GM10266 (cell line): ENCODE data around the gene RWDD3.

Source experiments
- DNase-seq: peaks from one replicate; pipeline ENCODE4 v3.0.0; 2012; ENCODE audit errors: extremely low spot score
- TF ChIP-seq, protein P1 (sequence below): IDR thresholded peaks from 2 replicates; pipeline ENCODE4 v1.5.1; 2012; ENCODE audit warnings: mild to moderate bottlenecking, low read depth; ENCODE audit not compliant: control insufficient read depth, insufficient read depth; ENCODE audit errors: missing control alignments

RWDD3 gene

DNA sequence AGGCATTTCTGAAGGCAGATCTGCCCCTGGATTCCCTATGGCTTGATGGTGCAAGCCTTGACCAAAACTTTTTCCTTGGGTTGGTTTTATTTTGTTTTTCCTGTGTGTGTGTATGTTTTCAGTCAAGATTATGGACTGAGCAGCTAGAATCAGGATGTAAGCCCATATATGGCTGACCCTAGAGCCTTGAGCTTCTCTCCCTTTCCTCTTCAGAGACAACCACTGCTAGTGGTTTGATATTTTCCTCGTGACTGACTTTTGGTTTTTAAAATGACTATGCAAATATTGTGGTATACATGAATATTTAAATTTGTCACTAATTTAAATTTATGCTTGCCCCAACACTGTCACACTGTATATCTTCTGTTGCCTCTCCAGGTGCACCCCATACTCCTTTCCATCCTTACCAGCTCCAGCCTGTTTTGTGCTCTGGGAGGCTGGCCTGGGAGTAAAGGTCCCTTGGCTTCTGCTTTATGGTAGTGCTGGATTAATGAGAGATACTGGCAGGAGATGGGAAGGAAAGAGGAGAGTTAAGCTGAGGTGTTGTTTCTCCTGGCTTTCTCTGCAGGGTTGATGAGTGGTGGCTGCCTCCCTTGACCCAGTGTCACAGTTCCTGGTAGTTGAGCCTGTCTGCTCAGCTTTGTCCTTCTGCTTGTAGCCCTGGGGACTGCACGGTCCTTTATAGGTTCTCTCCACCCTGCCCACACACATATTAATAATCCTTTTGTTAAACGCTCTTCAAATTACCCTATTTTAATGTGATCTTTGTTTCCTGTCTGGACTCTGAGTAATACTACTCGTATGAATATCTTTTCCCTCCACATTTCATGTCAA lies 44.4 kb downstream of the RWDD3 start:
- DNase-seq = no peak
- TF ChIP-seq, protein P1, sequence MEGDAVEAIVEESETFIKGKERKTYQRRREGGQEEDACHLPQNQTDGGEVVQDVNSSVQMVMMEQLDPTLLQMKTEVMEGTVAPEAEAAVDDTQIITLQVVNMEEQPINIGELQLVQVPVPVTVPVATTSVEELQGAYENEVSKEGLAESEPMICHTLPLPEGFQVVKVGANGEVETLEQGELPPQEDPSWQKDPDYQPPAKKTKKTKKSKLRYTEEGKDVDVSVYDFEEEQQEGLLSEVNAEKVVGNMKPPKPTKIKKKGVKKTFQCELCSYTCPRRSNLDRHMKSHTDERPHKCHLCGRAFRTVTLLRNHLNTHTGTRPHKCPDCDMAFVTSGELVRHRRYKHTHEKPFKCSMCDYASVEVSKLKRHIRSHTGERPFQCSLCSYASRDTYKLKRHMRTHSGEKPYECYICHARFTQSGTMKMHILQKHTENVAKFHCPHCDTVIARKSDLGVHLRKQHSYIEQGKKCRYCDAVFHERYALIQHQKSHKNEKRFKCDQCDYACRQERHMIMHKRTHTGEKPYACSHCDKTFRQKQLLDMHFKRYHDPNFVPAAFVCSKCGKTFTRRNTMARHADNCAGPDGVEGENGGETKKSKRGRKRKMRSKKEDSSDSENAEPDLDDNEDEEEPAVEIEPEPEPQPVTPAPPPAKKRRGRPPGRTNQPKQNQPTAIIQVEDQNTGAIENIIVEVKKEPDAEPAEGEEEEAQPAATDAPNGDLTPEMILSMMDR = no peak

DNA sequence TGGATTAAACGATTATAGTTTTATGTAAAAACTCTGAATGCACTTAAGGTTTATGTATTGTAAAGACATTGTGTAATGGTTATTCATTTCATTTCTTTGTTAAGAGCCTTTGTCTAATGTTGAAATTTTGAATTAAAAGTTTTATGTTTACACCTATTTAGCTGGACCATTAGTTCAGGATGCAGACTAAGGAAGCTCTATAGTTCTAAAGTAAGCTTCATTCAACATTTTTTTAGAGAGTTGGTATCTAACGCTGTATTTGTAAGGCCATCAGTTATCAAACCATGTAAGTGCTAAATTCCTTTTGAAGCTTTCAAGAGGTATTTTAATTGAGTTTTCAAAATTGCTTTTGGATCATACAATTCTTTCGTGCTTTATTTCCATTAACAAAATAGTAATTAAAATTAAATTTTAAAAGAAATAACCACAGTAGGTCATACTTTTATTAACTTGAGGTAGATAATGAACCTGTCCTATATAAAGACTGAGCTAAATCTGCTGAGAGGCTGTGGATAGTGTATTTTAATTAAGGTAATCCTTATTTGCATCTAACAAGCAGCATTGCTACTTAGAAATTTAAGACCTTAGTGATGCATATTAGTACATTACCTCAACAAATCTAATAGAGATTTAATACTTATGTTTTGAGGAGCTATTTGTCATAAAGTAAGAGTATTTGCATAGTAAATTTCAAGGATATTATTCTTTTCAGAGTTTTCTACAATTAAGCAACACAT lies 47.9 kb downstream of the RWDD3 start:
- DNase-seq = no peak
- TF ChIP-seq, protein P1 = no peak

DNA sequence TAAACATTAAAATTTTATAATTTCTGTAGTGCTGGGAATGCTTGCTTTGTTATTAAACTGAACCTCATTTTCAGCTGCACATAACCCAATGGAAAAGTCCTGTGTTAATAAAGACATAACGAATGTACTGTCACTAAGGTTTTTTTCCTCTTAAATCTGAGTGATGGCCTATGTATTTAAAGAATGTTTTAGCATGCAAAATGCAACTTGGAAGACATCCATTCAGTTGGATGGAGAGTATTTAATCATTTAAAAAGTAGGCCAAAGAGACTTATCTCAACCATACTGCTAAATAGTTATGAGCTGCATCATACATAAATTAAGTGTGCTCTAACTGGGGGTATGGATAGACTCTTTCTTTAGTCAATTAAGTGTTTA lies 48.5 kb downstream of the RWDD3 start:
- TF ChIP-seq, protein P1 = no peak
- DNase-seq = no peak

DNA sequence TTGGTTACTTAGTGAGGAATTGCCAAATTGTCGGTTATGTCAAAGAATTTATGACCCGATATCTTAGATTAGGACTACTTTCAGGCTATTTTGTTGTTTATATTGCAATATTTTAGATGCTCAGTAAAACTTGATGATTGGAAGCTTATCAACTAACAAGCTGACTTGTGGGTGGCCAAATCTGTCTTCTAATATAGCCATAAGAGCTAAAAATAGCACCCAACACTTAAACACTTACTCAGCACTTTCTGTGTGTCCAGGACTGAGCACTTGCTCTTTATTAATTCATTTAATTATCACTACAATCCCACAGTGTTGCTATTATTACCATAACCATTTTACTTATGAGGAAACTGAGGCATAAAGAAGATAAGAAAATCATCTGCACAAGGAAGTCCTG lies 50.4 kb downstream of the RWDD3 start:
- DNase-seq = no peak
- TF ChIP-seq, protein P1 = no peak

DNA sequence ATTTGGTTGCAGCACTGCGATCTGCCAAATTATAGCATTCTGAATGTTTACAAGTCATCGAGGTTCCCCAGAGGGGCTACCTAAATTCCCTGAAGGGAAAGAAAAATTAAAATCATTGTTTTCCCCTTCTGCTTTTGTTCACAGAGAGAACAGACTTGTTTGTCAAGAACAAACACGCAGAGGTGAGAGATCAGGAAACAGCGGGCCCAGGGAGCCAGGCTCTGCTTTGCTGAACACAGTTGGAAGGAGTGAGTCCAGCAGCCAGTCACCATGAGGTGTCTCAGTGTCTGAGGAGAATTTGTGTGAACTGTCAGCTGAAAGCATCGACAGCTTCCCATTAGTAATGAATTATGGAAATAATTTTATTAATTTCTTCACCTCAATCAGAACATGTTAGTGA lies 52.5 kb downstream of the RWDD3 start:
- TF ChIP-seq, protein P1 = no peak
- no peak for DNase-seq

DNA sequence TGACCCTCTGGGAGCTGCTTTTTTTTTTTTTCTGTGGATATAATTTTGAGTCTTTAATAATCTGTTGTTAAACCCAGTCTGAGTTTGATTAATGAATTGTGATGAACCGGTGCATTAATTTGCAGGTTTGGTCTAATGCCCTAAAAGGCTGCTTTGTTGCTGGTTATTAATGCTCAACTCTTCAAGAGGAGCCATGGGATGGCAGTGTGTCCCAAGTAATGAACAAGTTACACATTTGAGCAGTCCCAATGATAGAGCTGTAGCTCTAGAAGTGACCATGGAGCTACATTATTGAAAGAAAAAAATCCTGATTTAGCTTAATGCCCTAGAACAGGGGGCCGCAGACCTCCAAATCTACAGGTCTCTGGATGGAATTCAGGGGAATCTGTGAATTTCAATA lies 53.1 kb downstream of the RWDD3 start:
- TF ChIP-seq, protein P1 = no peak
- DNase-seq = no peak

DNA sequence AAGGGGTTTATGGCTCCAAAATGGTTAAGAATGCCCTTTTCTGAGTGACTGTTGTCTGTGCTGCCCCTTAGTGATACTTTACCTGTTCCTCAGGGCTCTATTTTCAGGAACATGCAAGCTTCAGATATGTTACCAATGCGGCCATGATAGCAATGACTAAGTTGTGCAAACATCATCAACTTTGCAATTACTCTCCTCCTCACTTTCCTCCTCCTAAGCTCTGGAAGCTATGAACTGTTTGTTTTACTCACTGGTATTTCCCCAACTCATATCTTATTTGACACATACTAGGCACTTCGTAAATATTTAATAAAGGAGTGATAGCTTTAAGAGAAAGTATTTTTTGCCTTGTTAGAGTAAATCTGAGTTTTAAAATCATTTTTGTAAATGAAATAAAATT lies 53.8 kb downstream of the RWDD3 start:
- TF ChIP-seq, protein P1 = no peak
- DNase-seq = no peak
